Naive thymus-derived CD4-positive, alpha-beta T cell (primary cell): Measurements from ENCODE around the gene SERPINB5. TPM values are rescaled to one million over a fixed set of nuclear protein-coding genes. Genes with fewer than 3 reads are reported as not detected.

Source experiments
- ATAC-seq: fragments of 150-1000 bp; cut with Tn5 transposase; 2 replicates; pipeline ENCODE4 v1.10.0; 2021; ENCODE audit warnings: mild to moderate bottlenecking, moderate library complexity
- CTCF ChIA-PET: fragments of 350-600 bp; sonication (Branson Sonifier 250); formaldehyde crosslinking; loops from one replicate; lab custom pipeline; 2021; ENCODE audit warnings: antibody characterized with exemption; lab: Charles Lee
- POLR2A ChIA-PET: fragments of 350-600 bp; sonication (Branson Sonifier 250); formaldehyde crosslinking; loops from one replicate; lab custom pipeline; 2021; ENCODE audit warnings: antibody characterized with exemption, inconsistent platforms; lab: Charles Lee
- DNase-seq, 9 donors: peaks; one replicate each; pipeline versions ENCODE4 v3.0.0 to v3.0.0-alpha.2; 2020 to 2022; ENCODE audit warnings: mixed read lengths in 1 of 9
- H3K27ac ChIP-seq: one replicate; pipeline ENCODE4 v1.7.0; 2013; ENCODE audit warnings: mild to moderate bottlenecking, low read depth, low read length, moderate library complexity
- H3K27me3 ChIP-seq, 2 donors: one replicate each; pipeline ENCODE4 v1.7.0; 2013; ENCODE audit warnings: low read length in 2 of 2, mild to moderate bottlenecking in 2 of 2, moderate library complexity in 2 of 2; ENCODE audit not compliant: control insufficient read depth in 2 of 2, insufficient read depth in 2 of 2
- H3K36me3 ChIP-seq, 3 experiments: 1 replicate in 2 of 3; 2 replicates in 1 of 3; pipeline ENCODE4 v1.7.0; 2013; ENCODE audit warnings: low read length in 3 of 3, mild to moderate bottlenecking in 3 of 3, moderate library complexity in 1 of 3; ENCODE audit not compliant: insufficient read depth in 3 of 3, control insufficient read depth in 2 of 3
- H3K4me1 ChIP-seq, 2 donors: one replicate each; pipeline ENCODE4 v1.7.0; 2013; ENCODE audit warnings: low read length in 2 of 2, mild to moderate bottlenecking in 2 of 2, moderate library complexity in 1 of 2; ENCODE audit not compliant: control insufficient read depth in 2 of 2, insufficient read depth in 2 of 2
- H3K4me3 ChIP-seq: 2 replicates; pipeline ENCODE4 v1.7.0; 2013; ENCODE audit warnings: mild to moderate bottlenecking, low read length
- H3K9me3 ChIP-seq, 3 experiments: 1 replicate in 2 of 3; 2 replicates in 1 of 3; pipeline ENCODE4 v1.7.0; 2013; ENCODE audit warnings: low read length in 3 of 3; ENCODE audit not compliant: control insufficient read depth in 2 of 3
- H3K27ac Mint-ChIP-seq, 9 donors: one replicate each; pipeline ENCODE4 v1.8.0; 2020 to 2022; ENCODE audit warnings: mixed read lengths in 9 of 9, mild to moderate bottlenecking in 8 of 9, moderate library complexity in 5 of 9, inconsistent platforms in 2 of 9
- H3K27me3 Mint-ChIP-seq, 5 donors: one replicate each; pipeline ENCODE4 v1.8.0; 2021 to 2022; ENCODE audit warnings: mixed read lengths in 5 of 5, mild to moderate bottlenecking in 1 of 5
- H3K36me3 Mint-ChIP-seq, 5 donors: one replicate each; pipeline ENCODE4 v1.8.0; 2020 to 2022; ENCODE audit warnings: mixed read lengths in 5 of 5, mild to moderate bottlenecking in 3 of 5, inconsistent platforms in 1 of 5
- H3K4me1 Mint-ChIP-seq, 7 donors: one replicate each; pipeline ENCODE4 v1.8.0; 2020 to 2022; ENCODE audit warnings: mixed read lengths in 7 of 7, mild to moderate bottlenecking in 3 of 7, inconsistent platforms in 1 of 7
- H3K4me3 Mint-ChIP-seq, 10 donors: one replicate each; pipeline ENCODE4 v1.8.0; 2020 to 2022; ENCODE audit warnings: mild to moderate bottlenecking in 10 of 10, mixed read lengths in 10 of 10, moderate library complexity in 6 of 10, inconsistent platforms in 2 of 10
- H3K9me3 Mint-ChIP-seq, 11 donors: one replicate each; pipeline ENCODE4 v1.8.0; 2020 to 2022; ENCODE audit warnings: mixed read lengths in 11 of 11, mild to moderate bottlenecking in 4 of 11, inconsistent platforms in 1 of 11, moderate library complexity in 1 of 11
- intact Hi-C, 2 donors: fragments of 100-400 bp; cut with micrococcal nuclease; formaldehyde crosslinking; loops; one replicate each; pipeline ENCODE4 v1.15.1; 2023
- polyA plus RNA-seq, 2 donors: library from polyadenylated mRNA; unstranded; fragments of 300-500 nt; fragmentation: Illumina TruSeq; gene quantifications; one replicate each; pipeline ENCODE4 v1.2.3, GENCODE V29; 2021
- total RNA-seq, 6 experiments: library from RNA in 5 of 6; stranded (reverse) in 5 of 6; gene quantifications; 1 replicate in 5 of 6; 2 replicates in 1 of 6; pipeline ENCODE4 v1.2.3 and lab custom pipeline; 2021 to 2026

Gene SERPINB5
- total and polyA plus RNA-seq, 7 experiments from 2014 or later, result not detected

GRCh38 chr18:63544017-63544416 lies 67.3 kb downstream of the SERPINB5 start:
- Mint-ChIP-seq H3K4me3 (no peak overlapping the region), H3K27me3 (peaks cover 22 to 45% (median 26%) of the 10 kb centered on the region in 5 donors), H3K27ac (no peak overlapping the region), H3K36me3 (peaks cover 0 to 3% (median 0%) of the 10 kb centered on the region in 5 donors), H3K4me1 (peaks cover 0 to 1% (median 0%) of the 10 kb centered on the region in 7 donors), H3K9me3 (no peaks in the 10 kb centered on the region)
- POLR2A ChIA-PET, result no interaction called here
- Histone ChIP-seq H3K27me3 (no peaks in the 10 kb centered on the region), H3K36me3 (no peaks in the 10 kb centered on the region), H3K27ac (no peak overlapping the region), H3K4me3 (no peak overlapping the region), H3K4me1 (no peaks in the 10 kb centered on the region), H3K9me3 (no peaks in the 10 kb centered on the region)
- CTCF ChIA-PET, result no interaction called here
- DNase-seq (no peak), ATAC-seq (no peak)
- intact Hi-C loops, result no loop called here

- Histone ChIP-seq H3K9me3 (no peaks in the 10 kb centered on the region), H3K27ac (no peak overlapping the region), H3K36me3 (no peaks in the 10 kb centered on the region), H3K4me1 (no peaks in the 10 kb centered on the region), H3K4me3 (no peak overlapping the region), H3K27me3 (no peaks in the 10 kb centered on the region)
- peaks cover 0 to 3% (median 0%) of the 10 kb centered on the region in 5 donors for H3K36me3 Mint-ChIP-seq
- no peak overlapping the region for H3K27ac Mint-ChIP-seq
- H3K9me3 Mint-ChIP-seq, result no peaks in the 10 kb centered on the region
- intact Hi-C loops, result no loop called here
- ATAC-seq (no peak), DNase-seq (no peak)
- H3K4me3 Mint-ChIP-seq, result no peak overlapping the region
- H3K27me3 Mint-ChIP-seq, result peaks cover 18 to 47% (median 26%) of the 10 kb centered on the region in 5 donors
- ChIA-PET CTCF (no interaction called here), POLR2A (no interaction called here)
- peaks cover 0 to 1% (median 0%) of the 10 kb centered on the region in 7 donors for H3K4me1 Mint-ChIP-seq
Measured at GRCh38 chr18:63545000-63545399, 68.2 kb downstream of the SERPINB5 start.

DNA sequence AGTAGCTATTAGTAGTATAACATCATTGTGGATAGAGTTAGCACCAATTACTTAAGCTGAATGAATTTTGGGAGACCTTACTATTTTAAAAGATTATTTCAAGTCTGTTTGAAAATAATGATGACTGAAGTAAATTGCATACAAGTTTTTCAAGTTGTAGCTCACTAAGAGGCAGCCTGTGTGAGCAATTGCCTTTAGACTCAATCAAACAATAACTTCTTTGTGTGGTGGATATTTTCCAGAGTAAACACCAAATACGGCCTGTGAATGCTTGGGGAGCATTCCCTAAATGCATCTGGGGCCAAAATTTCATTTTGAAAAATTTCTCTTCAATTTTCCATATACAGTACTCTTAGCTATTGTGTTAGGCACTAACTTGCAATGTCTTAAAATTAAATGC lies 73.3 kb downstream of the SERPINB5 start:
- H3K9me3 Mint-ChIP-seq, result no peaks in the 10 kb centered on the region
- Histone ChIP-seq H3K9me3 (no peaks in the 10 kb centered on the region), H3K4me3 (no peak overlapping the region), H3K4me1 (no peaks in the 10 kb centered on the region), H3K36me3 (no peaks in the 10 kb centered on the region), H3K27me3 (no peaks in the 10 kb centered on the region), H3K27ac (no peak overlapping the region)
- no peak overlapping the region for H3K4me3 Mint-ChIP-seq
- POLR2A ChIA-PET, result no interaction called here
- H3K36me3 Mint-ChIP-seq, result peaks cover 0 to 3% (median 0%) of the 10 kb centered on the region in 5 donors
- CTCF ChIA-PET, result no interaction called here
- no peak overlapping the region for H3K27ac Mint-ChIP-seq
- intact Hi-C loops, result no loop called here
- ATAC-seq (no peak), DNase-seq (no peak)
- H3K27me3 Mint-ChIP-seq, result peaks cover 12 to 34% (median 16%) of the 10 kb centered on the region in 5 donors
- no peaks in the 10 kb centered on the region for H3K4me1 Mint-ChIP-seq

GRCh38 chr18:63551769-63552168 lies 75.0 kb downstream of the SERPINB5 start:
- Mint-ChIP-seq H3K27ac (no peak overlapping the region), H3K4me3 (no peak overlapping the region), H3K4me1 (no peaks in the 10 kb centered on the region), H3K27me3 (peaks cover 7 to 25% (median 8%) of the 10 kb centered on the region in 5 donors), H3K36me3 (no peaks in the 10 kb centered on the region), H3K9me3 (no peaks in the 10 kb centered on the region)
- ChIA-PET CTCF (no interaction called here), POLR2A (no interaction called here)
- Histone ChIP-seq H3K27me3 (no peaks in the 10 kb centered on the region), H3K9me3 (no peaks in the 10 kb centered on the region), H3K36me3 (no peaks in the 10 kb centered on the region), H3K27ac (no peak overlapping the region), H3K4me1 (no peaks in the 10 kb centered on the region), H3K4me3 (no peak overlapping the region)
- ATAC-seq, result no peak
- intact Hi-C loops, result no loop called here
- no peak for DNase-seq

DNA sequence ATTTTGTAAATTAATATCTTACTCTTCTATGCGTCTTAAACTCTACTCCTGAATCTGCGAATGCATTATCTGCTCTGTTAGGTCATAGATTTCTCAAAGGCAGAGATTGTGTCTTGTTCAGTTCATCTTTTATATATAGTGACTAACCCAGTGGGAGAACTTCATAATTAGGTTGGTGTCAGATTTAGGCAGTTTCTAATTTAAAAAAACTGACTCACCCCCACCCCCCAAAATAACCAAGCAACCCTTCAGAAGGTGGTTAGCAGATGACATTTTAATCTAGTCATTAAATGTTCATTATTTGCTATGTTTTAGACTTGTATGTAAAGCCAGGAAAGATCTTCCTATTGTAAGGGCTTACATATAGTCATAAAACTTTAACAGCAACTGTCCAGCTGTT lies 75.8 kb downstream of the SERPINB5 start:
- Histone ChIP-seq H3K27me3 (no peaks in the 10 kb centered on the region), H3K36me3 (no peaks in the 10 kb centered on the region), H3K27ac (no peak overlapping the region), H3K9me3 (no peaks in the 10 kb centered on the region), H3K4me3 (no peak overlapping the region), H3K4me1 (no peaks in the 10 kb centered on the region)
- Mint-ChIP-seq H3K4me3 (no peak overlapping the region), H3K36me3 (no peaks in the 10 kb centered on the region), H3K27ac (no peak overlapping the region), H3K9me3 (no peaks in the 10 kb centered on the region), H3K4me1 (no peaks in the 10 kb centered on the region), H3K27me3 (peaks cover 5 to 23% (median 8%) of the 10 kb centered on the region in 5 donors)
- ChIA-PET POLR2A (no interaction called here), CTCF (no interaction called here)
- ATAC-seq, result no peak
- DNase-seq, result no peak
- intact Hi-C loops, result no loop called here

GRCh38 chr18:63553081-63553480 lies 76.3 kb downstream of the SERPINB5 start:
- Histone ChIP-seq H3K36me3 (no peaks in the 10 kb centered on the region), H3K27ac (no peak overlapping the region), H3K4me3 (no peak overlapping the region), H3K27me3 (no peaks in the 10 kb centered on the region), H3K4me1 (no peaks in the 10 kb centered on the region), H3K9me3 (no peaks in the 10 kb centered on the region)
- H3K36me3 Mint-ChIP-seq, result no peaks in the 10 kb centered on the region
- no peak overlapping the region for H3K27ac Mint-ChIP-seq
- ChIA-PET POLR2A (no interaction called here), CTCF (no interaction called here)
- no peak for DNase-seq
- peak; percentile 72 for ATAC-seq
- H3K9me3 Mint-ChIP-seq, result no peaks in the 10 kb centered on the region
- intact Hi-C loops, result no loop called here
- H3K4me3 Mint-ChIP-seq, result no peak overlapping the region
- no peaks in the 10 kb centered on the region for H3K4me1 Mint-ChIP-seq
- peaks cover under 1 to 19% (median 7%) of the 10 kb centered on the region in 5 donors for H3K27me3 Mint-ChIP-seq
